ENCODE data around the gene PXDC1.

DNA sequence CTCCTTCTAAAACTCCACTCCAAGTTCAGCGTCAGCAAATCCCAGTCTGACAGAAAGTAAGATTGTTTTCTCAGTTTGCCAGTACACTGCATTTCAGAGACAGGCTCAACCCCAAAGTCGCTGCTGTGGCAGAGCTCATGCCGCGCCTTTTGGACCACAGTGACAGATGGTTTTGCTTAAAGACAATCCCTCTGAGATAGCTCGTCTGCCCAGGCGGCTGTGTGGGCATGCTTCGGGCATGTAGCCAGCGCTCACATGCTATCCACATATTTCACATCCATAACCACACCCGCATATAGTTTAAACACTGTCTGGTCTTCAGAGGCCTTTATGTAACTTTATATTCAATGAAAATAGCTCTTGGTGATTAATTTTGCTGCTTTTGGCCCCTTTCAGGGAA lies 14.7 kb upstream of the PXDC1 start:
- TF ChIP-seq, protein P1, sequence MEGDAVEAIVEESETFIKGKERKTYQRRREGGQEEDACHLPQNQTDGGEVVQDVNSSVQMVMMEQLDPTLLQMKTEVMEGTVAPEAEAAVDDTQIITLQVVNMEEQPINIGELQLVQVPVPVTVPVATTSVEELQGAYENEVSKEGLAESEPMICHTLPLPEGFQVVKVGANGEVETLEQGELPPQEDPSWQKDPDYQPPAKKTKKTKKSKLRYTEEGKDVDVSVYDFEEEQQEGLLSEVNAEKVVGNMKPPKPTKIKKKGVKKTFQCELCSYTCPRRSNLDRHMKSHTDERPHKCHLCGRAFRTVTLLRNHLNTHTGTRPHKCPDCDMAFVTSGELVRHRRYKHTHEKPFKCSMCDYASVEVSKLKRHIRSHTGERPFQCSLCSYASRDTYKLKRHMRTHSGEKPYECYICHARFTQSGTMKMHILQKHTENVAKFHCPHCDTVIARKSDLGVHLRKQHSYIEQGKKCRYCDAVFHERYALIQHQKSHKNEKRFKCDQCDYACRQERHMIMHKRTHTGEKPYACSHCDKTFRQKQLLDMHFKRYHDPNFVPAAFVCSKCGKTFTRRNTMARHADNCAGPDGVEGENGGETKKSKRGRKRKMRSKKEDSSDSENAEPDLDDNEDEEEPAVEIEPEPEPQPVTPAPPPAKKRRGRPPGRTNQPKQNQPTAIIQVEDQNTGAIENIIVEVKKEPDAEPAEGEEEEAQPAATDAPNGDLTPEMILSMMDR (IDR thresholded peaks at IDR 0.05), result no peak
- TF ChIP-seq POLR2A (IDR thresholded peaks at IDR 0.05), result no peak
